ENCODE measurements around the gene STX11. TPM values are rescaled to one million over a fixed set of nuclear protein-coding genes. Genes with fewer than 3 reads are reported as not detected.

The STX11 gene
- total RNA-seq, 1 experiment from 2014 or later = 0.24 TPM

DNA sequence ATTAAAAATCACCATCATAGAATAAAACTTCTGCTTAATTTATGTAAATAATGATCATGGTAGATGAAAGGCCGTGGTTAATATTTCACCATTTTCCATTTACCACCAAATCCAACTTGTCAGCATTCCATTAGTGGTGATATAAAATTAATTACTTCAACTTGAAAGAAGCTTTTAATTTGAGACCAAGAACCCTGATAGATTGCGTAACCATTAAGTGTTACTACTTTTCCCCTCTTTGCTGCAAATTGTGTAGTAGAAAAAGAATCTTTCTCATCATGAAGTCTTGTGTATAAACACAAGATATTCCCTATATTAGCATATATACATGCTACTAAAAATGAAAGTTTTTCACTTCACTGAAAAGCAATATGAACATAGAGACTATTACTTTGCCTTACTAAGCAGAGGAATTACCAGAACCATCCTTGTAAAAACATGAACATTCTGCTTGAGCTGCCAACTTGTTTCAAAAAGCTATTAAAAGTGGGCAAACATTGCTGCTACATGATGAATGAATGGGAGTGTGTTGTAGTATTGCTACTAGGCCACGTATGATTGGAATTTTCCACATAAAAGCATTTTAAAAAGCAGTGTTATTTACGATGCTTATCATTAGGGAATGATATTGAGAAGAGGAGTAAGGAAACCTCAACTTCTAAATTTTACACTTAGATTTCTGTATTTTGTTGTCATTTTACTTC lies 35.0 kb downstream of the STX11 start:
- no peak for DNase-seq
- no peaks in the 10 kb centered on the region for H3K9me3 Mint-ChIP-seq (ENCODE audit: low read depth, unreplicated experiment)
- TF ChIP-seq, protein P1, sequence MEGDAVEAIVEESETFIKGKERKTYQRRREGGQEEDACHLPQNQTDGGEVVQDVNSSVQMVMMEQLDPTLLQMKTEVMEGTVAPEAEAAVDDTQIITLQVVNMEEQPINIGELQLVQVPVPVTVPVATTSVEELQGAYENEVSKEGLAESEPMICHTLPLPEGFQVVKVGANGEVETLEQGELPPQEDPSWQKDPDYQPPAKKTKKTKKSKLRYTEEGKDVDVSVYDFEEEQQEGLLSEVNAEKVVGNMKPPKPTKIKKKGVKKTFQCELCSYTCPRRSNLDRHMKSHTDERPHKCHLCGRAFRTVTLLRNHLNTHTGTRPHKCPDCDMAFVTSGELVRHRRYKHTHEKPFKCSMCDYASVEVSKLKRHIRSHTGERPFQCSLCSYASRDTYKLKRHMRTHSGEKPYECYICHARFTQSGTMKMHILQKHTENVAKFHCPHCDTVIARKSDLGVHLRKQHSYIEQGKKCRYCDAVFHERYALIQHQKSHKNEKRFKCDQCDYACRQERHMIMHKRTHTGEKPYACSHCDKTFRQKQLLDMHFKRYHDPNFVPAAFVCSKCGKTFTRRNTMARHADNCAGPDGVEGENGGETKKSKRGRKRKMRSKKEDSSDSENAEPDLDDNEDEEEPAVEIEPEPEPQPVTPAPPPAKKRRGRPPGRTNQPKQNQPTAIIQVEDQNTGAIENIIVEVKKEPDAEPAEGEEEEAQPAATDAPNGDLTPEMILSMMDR (IDR thresholded peaks at IDR 0.05; ENCODE audit: unreplicated experiment) = no peak
- CTCF ChIA-PET = no interaction called here
- no TSS peak for BruUV-seq (replicated peaks)
- no peak overlapping the region for H3K4me3 Mint-ChIP-seq (ENCODE audit: low read depth, unreplicated experiment)
- intact Hi-C loops (cut with micrococcal nuclease; ENCODE audit: unreplicated experiment) = no loop called here
- no peak overlapping the region for H3K27ac Mint-ChIP-seq (ENCODE audit: unreplicated experiment)
- H3K4me1 Mint-ChIP-seq (ENCODE audit: low read depth, unreplicated experiment) = no peaks in the 10 kb centered on the region
- no peaks in the 10 kb centered on the region for H3K27me3 Mint-ChIP-seq (ENCODE audit: unreplicated experiment)
- H3K36me3 Mint-ChIP-seq (ENCODE audit: insufficient read depth, unreplicated experiment) = no peaks in the 10 kb centered on the region

DNA sequence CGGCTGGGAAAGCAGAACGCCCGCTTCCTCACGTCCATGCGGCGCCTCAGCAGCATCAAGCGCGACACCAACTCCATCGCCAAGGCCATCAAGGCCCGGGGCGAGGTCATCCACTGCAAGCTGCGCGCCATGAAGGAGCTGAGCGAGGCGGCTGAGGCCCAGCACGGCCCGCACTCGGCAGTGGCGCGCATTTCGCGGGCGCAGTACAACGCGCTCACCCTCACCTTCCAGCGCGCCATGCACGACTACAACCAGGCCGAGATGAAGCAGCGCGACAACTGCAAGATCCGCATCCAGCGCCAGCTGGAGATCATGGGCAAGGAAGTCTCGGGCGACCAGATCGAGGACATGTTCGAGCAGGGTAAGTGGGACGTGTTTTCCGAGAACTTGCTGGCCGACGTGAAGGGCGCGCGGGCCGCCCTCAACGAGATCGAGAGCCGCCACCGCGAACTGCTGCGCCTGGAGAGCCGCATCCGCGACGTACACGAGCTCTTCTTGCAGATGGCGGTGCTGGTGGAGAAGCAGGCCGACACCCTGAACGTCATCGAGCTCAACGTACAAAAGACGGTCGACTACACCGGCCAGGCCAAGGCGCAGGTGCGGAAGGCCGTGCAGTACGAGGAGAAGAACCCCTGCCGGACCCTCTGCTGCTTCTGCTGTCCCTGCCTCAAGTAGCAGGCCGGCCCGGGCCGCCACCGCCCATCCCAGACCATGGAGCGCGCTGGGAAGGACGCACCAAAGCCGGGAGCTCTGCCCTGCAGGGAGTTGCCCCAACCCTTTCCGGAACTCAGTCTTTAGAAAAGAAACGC lies 36.7 kb downstream of the STX11 start:
- Mint-ChIP-seq H3K4me3 (ENCODE audit: low read depth, unreplicated experiment) (no peak overlapping the region), H3K4me1 (ENCODE audit: low read depth, unreplicated experiment) (no peaks in the 10 kb centered on the region), H3K27ac (ENCODE audit: unreplicated experiment) (no peak overlapping the region), H3K9me3 (ENCODE audit: low read depth, unreplicated experiment) (no peaks in the 10 kb centered on the region), H3K27me3 (ENCODE audit: unreplicated experiment) (no peaks in the 10 kb centered on the region), H3K36me3 (ENCODE audit: insufficient read depth, unreplicated experiment) (no peaks in the 10 kb centered on the region)
- TF ChIP-seq, protein P1 (IDR thresholded peaks at IDR 0.05; ENCODE audit: unreplicated experiment) = no peak
- intact Hi-C loops (cut with micrococcal nuclease; ENCODE audit: unreplicated experiment) = no loop called here
- CTCF ChIA-PET = no interaction called here
- DNase-seq = no peak
- no TSS peak for BruUV-seq (replicated peaks)

DNA sequence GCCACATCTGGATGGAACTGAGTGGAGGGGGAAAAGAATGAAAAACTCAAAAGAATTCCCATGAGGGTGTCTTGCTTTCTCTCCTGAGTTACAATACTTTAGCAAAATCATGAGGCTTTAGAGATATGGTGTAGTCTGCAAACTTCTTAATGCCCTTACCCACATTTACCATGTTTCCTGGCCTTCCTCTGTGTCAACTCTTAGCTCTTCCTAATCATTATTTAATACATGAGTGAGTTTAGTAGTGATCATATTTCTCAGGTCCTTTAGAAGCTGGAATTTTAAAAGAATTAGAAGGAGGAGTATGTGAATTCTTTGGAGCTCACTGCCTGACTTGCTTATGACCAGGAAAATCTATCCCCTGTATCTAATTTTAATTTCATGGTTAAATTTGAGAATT lies 39.0 kb downstream of the STX11 start:
- no peak for DNase-seq
- intact Hi-C loops (cut with micrococcal nuclease; ENCODE audit: unreplicated experiment) = no loop called here
- Mint-ChIP-seq H3K4me1 (ENCODE audit: low read depth, unreplicated experiment) (no peaks in the 10 kb centered on the region), H3K9me3 (ENCODE audit: low read depth, unreplicated experiment) (no peaks in the 10 kb centered on the region), H3K27ac (ENCODE audit: unreplicated experiment) (no peak overlapping the region), H3K27me3 (ENCODE audit: unreplicated experiment) (no peaks in the 10 kb centered on the region), H3K36me3 (ENCODE audit: insufficient read depth, unreplicated experiment) (no peaks in the 10 kb centered on the region), H3K4me3 (ENCODE audit: low read depth, unreplicated experiment) (no peak overlapping the region)
- TF ChIP-seq, protein P1 (IDR thresholded peaks at IDR 0.05; ENCODE audit: unreplicated experiment) = no peak
- CTCF ChIA-PET = no interaction called here
- BruUV-seq (replicated peaks) = no TSS peak

DNA sequence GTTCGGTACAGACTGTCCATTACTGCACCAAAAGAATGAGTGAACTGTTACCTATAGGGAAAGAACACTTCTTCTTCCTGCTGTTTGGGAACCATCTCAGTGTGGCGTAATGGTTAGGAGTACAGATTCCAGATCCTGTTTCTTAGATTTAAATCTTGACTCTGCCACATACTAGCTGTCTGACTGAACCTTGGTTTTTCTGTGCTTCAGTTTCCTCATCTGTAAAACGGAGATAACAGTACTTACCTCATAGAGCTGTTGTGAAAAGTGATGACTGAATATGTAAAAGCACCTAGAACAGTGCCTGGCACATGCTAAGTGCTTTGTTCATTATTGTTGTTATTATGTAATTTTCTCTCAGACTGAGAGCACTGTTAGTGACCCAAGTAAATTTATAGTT lies 39.8 kb downstream of the STX11 start:
- no TSS peak for BruUV-seq (replicated peaks)
- no peaks in the 10 kb centered on the region for H3K36me3 Mint-ChIP-seq (ENCODE audit: insufficient read depth, unreplicated experiment)
- H3K4me3 Mint-ChIP-seq (ENCODE audit: low read depth, unreplicated experiment) = no peak overlapping the region
- no peak for DNase-seq
- no peak overlapping the region for H3K27ac Mint-ChIP-seq (ENCODE audit: unreplicated experiment)
- H3K9me3 Mint-ChIP-seq (ENCODE audit: low read depth, unreplicated experiment) = no peaks in the 10 kb centered on the region
- CTCF ChIA-PET = no interaction called here
- H3K27me3 Mint-ChIP-seq (ENCODE audit: unreplicated experiment) = no peaks in the 10 kb centered on the region
- no peaks in the 10 kb centered on the region for H3K4me1 Mint-ChIP-seq (ENCODE audit: low read depth, unreplicated experiment)
- intact Hi-C loops (cut with micrococcal nuclease; ENCODE audit: unreplicated experiment) = no loop called here
- TF ChIP-seq, protein P1 (IDR thresholded peaks at IDR 0.05; ENCODE audit: unreplicated experiment) = no peak

All from Calu3 (cell line).